ENCODE data around the gene AGBL4.

- TF ChIP-seq TEAD4 (IDR thresholded peaks at IDR 0.05) = no peak
- no peak for TF ChIP-seq EP300 (IDR thresholded peaks at IDR 0.05; ENCODE audit: borderline replicate concordance)
- TF ChIP-seq TAF1 (IDR thresholded peaks at IDR 0.05; ENCODE audit: low read depth) = no peak
- no peak for TF ChIP-seq USF1 (IDR thresholded peaks at IDR 0.05)
- no peak for TF ChIP-seq CEBPB (IDR thresholded peaks at IDR 0.05)
- TF ChIP-seq TCF12 (IDR thresholded peaks at IDR 0.05; ENCODE audit: low read depth) = no peak
These were observed 1100.6 kb downstream of the AGBL4 start for GRCh38 chr1:48923116-48923515.

Data from Ishikawa (cell line).